Upper lobe of right lung (tissue), 1 donor: Measurements from ENCODE around the gene TEX35. TPM values are rescaled to one million over a fixed set of nuclear protein-coding genes. Genes with fewer than 3 reads are reported as not detected.

Experiments used
- ATAC-seq: fragments of 200-7000 bp; cut with Tn5 transposase; one replicate; pipeline ENCODE4 v1.9.1; 2020; ENCODE audit warnings: mild to moderate bottlenecking, moderate library complexity
- DNase-seq: peaks from one replicate; pipeline ENCODE4 v3.0.0-alpha.2; 2020
- H3K27ac ChIP-seq: fragments of 200-600 bp; one replicate; pipeline ENCODE4 v1.8.0; 2022
- H3K27me3 ChIP-seq: fragments of 200-600 bp; one replicate; pipeline ENCODE4 v1.8.0; 2022; ENCODE audit warnings: mild to moderate bottlenecking
- H3K36me3 ChIP-seq: fragments of 200-600 bp; one replicate; pipeline ENCODE4 v1.8.0; 2022
- H3K4me1 ChIP-seq: fragments of 200-600 bp; one replicate; pipeline ENCODE4 v1.8.0; 2022
- H3K4me3 ChIP-seq: fragments of 200-600 bp; one replicate; pipeline ENCODE4 v1.8.0; 2022; ENCODE audit warnings: mild to moderate bottlenecking
- H3K9me3 ChIP-seq: fragments of 200-600 bp; one replicate; pipeline ENCODE4 v1.8.0; 2022
- CTCF ChIP-seq: fragments of 200-600 bp; IDR thresholded peaks from one replicate; pipeline ENCODE4 v1.8.0; 2022; ENCODE audit warnings: antibody characterized with exemption
- intact Hi-C: fragments of 100-400 bp; cut with DNase I; formaldehyde crosslinking; loops from one replicate; pipeline ENCODE4 v1.11.0; 2022
- total RNA-seq: library from RNA; stranded (reverse); fragmentation: NEBNext Ultra II Directional; extraction: Animal tissue kit (Norgen Biotek cat#: 25700); gene quantifications from one replicate; pipeline ENCODE4 v1.2.1, GENCODE V29; 2021
- donor health status: DM: no; HTN: yes; CAD: no; lungs with severe emphysema.

Gene TEX35
- total RNA-seq, 1 donor from 2014 or later: not detected

- Histone ChIP-seq H3K27me3 (no peaks in the 10 kb centered on the region), H3K27ac (no peak overlapping the region), H3K36me3 (no peaks in the 10 kb centered on the region), H3K4me3 (no peak overlapping the region), H3K4me1 (peaks cover 10% of the 10 kb centered on the region), H3K9me3 (no peaks in the 10 kb centered on the region)
- intact Hi-C loops: no loop called here
- no peak for DNase-seq
- no peak for ATAC-seq
- no peak for TF ChIP-seq CTCF
Measured at GRCh38 chr1:178538192-178538916, 25.4 kb downstream of the TEX35 start.

- ATAC-seq (no peak), DNase-seq (no peak)
- H3K27me3 ChIP-seq: no peaks in the 10 kb centered on the region
- TF ChIP-seq CTCF: no peak
- no peak overlapping the region for H3K27ac ChIP-seq
- no peaks in the 10 kb centered on the region for H3K9me3 ChIP-seq
- no peaks in the 10 kb centered on the region for H3K36me3 ChIP-seq
- H3K4me1 ChIP-seq: peaks cover 10% of the 10 kb centered on the region
- intact Hi-C loops: no loop called here
- H3K4me3 ChIP-seq: no peak overlapping the region
Measured at GRCh38 chr1:178539291-178539690, 26.4 kb downstream of the TEX35 start.

- no peaks in the 10 kb centered on the region for H3K36me3 ChIP-seq
- DNase-seq: no peak
- peaks cover 10% of the 10 kb centered on the region for H3K4me1 ChIP-seq
- H3K9me3 ChIP-seq: no peaks in the 10 kb centered on the region
- H3K27ac ChIP-seq: no peak overlapping the region
- no peak overlapping the region for H3K4me3 ChIP-seq
- intact Hi-C loops: loop anchor here (5.0 to 10.0 kb wide), 2 partner anchors 212 to 465 kb away; no protein-coding TSS in a partner anchor
- no peaks in the 10 kb centered on the region for H3K27me3 ChIP-seq
- ATAC-seq: no peak
- TF ChIP-seq CTCF: no peak
Measured at GRCh38 chr1:178540204-178540603, 27.3 kb downstream of the TEX35 start.

GRCh38 chr1:178540646-178541045 is 27.7 kb downstream of the TEX35 start:
- ATAC-seq (no peak), DNase-seq (no peak)
- no peaks in the 10 kb centered on the region for H3K27me3 ChIP-seq
- intact Hi-C loops: loop anchor here (5.0 to 10.0 kb wide), 2 partner anchors 212 to 464 kb away; no protein-coding TSS in a partner anchor
- H3K9me3 ChIP-seq: no peaks in the 10 kb centered on the region
- TF ChIP-seq CTCF: no peak
- H3K4me1 ChIP-seq: peaks cover 10% of the 10 kb centered on the region
- H3K4me3 ChIP-seq: no peak overlapping the region
- no peak overlapping the region for H3K27ac ChIP-seq
- no peaks in the 10 kb centered on the region for H3K36me3 ChIP-seq

GRCh38 chr1:178541379-178541778 is 28.5 kb downstream of the TEX35 start:
- intact Hi-C loops: loop anchor here (5.0 to 10.0 kb wide), 2 partner anchors 211 to 463 kb away; no protein-coding TSS in a partner anchor
- H3K27me3 ChIP-seq: no peaks in the 10 kb centered on the region
- DNase-seq (no peak), ATAC-seq (no peak)
- H3K4me3 ChIP-seq: peak overlapping the region; percentile 94
- H3K27ac ChIP-seq: no peak overlapping the region
- no peak for TF ChIP-seq CTCF
- H3K9me3 ChIP-seq: no peaks in the 10 kb centered on the region
- H3K36me3 ChIP-seq: no peaks in the 10 kb centered on the region
- H3K4me1 ChIP-seq: peaks cover 10% of the 10 kb centered on the region
